CD4-positive, alpha-beta T cell treated with Interleukin-15 for 1 hour (primary cell): ENCODE data around the gene FOXD1.
"Not testable (repeated sequence)": the region's sequence is repeated elsewhere in the genome, so short reads cannot be mapped to it uniquely, and the experiment has no call there.

Experiments
- DNase-seq: peaks from one replicate; pipeline ENCODE4 v3.0.0-alpha.2; 2020

FOXD1 gene

GRCh38 chr5:73448463-73449136 is at the start of gene FOXD1:
Gene FOXD1, minus strand, starts transcription at chr5:73448777. Its CDS starts 415 bp downstream, at chr5:73448362.
- peak; percentile 43 for DNase-seq

- no peak for DNase-seq
These were observed 49.0 kb upstream of the FOXD1 start for GRCh38 chr5:73497497-73498056.

GRCh38 chr5:73496984-73497457 is 48.4 kb upstream of the FOXD1 start:
- DNase-seq, result no peak

- no peak for DNase-seq
These were observed 47.3 kb upstream of the FOXD1 start for GRCh38 chr5:73495772-73496335.

GRCh38 chr5:73494721-73495120 is 46.1 kb upstream of the FOXD1 start:
- no peak for DNase-seq

DNA sequence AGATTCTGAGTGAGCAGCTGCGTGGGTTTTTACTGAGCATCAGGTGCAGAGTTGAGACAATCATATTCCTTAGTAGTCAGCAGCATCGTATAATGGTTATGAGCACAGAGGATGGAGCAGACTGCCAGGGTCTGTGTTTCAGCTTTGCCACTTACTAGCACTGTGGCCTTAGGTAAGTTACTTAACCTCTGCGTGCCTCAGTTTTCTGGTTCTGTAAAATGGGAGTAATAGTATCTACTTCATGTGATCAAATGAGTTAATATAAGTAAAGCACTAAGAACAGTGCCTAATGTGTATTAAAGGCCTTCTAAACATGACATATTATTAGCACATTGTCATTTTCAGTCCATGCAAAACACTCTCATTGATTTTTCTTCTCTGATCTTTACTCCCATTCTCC is 44.8 kb upstream of the FOXD1 start:
- DNase-seq, result no peak

DNA sequence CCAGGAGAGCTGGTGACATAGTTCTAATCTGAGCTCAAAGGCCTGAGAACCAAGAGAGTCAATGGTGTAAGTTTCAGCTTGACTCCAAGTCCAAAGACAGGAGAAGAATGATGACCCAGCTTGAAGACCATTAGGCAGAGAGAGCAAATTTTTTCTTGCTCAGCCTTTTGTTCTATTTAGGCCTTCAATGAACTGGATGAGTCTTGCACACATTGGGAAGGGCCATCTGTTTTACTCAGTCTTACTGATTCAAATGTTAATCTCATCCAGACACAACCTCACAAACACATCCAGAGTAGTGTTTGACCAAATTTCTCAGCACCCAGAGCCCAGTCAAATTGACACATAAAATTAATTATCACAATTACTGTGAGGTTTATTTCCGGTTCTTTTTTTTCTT is 42.6 kb upstream of the FOXD1 start:
- DNase-seq, result no peak

DNA sequence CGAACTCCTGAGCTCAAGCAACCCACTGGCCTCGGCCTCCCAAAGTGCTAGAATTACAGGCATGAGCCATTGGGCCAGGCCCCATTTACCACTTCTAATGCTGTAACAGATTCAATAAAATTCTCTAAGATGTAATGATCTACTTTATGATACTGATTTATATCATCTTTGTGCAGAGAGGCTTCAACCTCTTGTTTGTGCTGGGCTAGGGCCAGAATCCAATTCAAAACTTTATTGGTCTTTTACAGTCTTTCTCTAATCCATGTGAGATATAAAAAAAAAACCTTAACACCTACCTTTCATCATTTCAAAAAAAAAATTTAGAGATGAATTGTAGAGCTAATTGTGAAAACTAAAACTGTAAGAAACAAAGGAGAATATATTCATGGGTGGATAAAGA is 41.5 kb upstream of the FOXD1 start:
- DNase-seq, result no peak

- DNase-seq, result no peak
These were observed 40.2 kb upstream of the FOXD1 start for GRCh38 chr5:73488806-73489205.

DNA sequence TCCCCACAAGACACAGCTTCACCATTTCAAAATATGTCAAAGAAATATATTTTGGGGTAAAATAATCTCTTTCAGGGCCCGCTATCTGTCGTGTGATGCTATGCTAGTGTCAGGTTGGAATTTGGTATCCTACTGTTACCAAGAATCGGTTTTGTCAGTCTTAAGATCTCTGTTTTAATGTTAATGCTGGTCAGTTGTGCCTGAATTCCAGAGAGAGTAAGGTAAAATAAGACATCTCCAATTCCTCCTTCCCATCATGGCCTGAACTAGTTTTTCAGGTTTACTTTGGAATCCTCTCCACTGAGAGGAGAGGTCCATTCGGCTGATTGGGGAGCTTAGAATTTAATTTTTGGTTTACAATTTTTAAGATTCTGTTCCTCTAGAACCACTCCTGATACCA is 39.2 kb upstream of the FOXD1 start:
- no peak for DNase-seq

DNA sequence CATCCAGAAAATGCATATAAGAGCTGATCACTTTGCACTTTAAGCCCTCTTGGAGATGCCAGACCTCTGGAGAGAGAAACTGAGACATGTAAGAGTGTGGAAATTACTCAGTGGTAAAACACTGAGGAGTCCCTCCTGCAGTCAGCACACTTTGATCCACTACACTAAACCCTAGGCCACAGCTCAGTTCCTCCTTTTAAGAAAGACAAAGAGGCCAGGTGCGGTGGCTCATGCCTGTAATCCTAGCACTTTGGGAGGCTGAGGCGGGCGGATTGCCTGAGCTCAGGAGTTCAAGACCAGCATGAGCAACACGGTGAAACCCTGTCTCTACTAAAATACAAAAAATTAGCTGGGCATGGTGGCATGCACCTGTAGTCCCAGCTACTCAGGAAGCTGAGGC is 38.7 kb upstream of the FOXD1 start:
- not testable (repeated sequence) for DNase-seq

GRCh38 chr5:73486119-73486899 is 37.7 kb upstream of the FOXD1 start:
- DNase-seq, result no peak

- DNase-seq, result no peak
These were observed 37.1 kb upstream of the FOXD1 start for GRCh38 chr5:73485715-73486114.

DNA sequence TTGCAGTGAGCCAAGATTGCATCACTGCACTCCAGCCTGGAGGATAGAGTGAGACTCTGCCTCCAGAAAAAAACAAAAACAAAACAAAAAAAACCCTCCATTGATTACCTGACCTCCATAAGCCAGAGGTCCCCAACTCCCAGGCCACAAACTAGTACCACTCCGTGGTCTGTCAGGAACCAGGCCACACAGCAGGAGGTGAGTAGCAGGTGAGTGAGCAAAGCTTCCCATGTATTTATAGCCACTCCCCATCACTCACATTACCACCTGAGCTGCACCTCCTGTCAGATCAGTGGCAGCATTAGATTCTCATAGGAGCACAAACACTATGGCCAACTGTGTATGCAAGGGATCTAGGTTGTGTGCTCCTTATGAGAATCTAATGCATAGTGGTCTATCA is 35.9 kb upstream of the FOXD1 start:
- no peak for DNase-seq

DNA sequence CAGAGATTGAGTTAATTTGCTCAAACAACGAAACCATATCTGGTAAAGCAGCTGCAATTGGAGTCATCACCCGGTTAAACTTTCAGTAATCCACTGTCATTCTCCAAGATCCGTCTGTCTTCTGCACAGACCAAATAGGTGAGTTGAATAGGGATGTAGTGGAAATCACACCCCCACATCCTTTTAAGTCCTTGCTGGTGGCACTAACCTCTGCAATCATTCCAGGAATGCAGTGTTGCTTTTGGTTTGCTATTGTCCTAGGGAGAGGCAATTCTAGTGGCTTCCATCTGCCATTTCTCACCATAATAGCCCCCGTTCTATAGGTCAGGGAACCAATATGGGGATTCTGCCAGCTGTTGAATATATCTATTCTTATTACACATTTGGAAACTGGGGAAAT is 35.1 kb upstream of the FOXD1 start:
- DNase-seq, result no peak

DNA sequence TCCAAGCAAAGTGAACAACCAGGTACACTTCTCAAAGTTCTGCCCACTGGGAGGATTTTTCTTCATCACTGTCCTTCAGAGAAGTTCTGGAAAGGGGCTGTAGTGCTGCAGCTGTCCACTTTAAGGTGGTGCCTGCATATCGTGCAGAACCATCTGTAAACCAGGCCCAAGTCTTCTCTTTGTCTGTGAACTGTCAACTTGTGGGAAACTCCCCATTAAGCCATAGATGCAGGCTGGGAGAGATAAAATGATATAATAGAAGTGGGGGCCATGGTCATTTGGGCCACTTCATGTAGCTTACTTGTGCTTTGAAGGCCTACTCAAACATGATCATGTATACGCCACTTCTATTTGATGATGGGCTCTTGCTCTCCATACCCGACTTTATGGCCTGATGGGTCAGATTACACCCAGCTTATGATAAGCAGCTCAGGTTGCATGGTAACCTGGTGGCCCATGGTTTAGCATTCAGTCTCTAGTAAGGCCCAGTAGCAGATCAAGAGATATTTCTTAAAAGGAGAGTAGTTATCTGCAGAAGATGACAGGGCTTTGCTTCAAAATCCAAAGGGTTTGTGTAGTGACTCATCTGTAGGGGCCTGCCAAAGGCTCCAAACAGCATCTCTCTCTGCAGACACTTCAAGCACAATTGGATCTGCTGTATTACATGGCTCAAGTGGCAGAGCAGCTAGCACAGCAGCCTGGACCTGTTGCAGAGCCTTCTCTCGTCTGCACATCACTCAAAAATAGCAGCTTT is 34.0 kb upstream of the FOXD1 start:
- DNase-seq, result no peak

- DNase-seq, result no peak
These were observed 31.9 kb upstream of the FOXD1 start for GRCh38 chr5:73480500-73480899.

DNA sequence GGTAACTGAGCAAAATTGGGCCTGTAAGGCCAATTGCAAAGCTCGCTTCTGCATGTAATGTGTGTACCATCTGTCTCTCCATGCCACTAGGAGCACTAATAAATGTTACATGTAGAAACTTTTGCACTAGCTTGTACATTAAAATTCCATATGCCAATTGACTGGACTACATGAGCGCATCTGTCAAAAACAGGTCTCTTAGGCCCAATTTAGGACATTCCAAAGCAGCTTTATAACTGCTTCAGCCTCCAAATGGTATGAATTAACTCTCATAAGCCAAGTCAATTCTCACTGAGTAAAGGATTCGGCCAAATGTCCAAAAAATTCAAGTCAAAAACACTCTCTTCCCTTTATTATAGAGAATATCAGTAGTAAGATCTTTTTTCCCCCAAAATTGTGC is 23.5 kb upstream of the FOXD1 start:
- no peak for DNase-seq

DNA sequence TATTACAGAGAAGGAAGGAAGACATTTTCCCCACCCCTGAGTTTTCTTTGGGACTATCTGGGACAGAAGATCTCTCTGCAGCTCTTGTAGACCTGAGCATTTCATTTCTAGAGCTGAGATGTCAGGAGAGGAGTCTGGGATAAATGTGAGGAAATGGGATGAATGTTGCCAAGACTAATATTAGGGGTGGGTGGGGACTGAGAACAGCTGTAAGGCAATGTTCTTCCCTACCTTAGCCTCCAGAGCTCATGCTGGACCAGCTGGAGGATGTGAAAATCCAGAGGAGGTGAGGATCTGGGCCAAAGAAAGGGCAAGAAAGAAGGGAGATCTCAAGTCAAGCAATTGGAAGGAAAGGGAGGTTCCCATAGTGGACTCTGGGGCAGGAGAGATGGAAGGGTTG is 23.1 kb upstream of the FOXD1 start:
- no peak for DNase-seq

GRCh38 chr5:73469878-73470277 is 21.3 kb upstream of the FOXD1 start:
- DNase-seq, result no peak

DNA sequence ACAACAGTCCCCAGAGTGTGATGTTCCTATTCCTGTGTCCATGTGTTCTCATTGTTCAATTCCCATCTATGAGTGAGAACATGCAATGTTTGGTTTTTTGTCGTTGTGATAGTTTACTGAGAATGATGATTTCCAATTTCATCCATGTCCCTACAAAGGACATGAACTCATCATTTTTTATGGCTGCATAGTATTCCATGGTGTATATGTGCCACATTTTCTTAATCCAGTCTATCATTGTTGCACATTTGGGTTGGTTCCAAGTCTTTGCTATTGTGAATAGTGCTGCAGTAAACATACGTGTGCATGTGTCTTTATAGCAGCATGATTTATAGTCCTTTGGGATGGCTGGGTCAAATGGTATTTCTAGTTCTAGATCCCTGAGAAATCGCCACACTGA is 20.1 kb upstream of the FOXD1 start:
- not testable (repeated sequence) for DNase-seq

DNA sequence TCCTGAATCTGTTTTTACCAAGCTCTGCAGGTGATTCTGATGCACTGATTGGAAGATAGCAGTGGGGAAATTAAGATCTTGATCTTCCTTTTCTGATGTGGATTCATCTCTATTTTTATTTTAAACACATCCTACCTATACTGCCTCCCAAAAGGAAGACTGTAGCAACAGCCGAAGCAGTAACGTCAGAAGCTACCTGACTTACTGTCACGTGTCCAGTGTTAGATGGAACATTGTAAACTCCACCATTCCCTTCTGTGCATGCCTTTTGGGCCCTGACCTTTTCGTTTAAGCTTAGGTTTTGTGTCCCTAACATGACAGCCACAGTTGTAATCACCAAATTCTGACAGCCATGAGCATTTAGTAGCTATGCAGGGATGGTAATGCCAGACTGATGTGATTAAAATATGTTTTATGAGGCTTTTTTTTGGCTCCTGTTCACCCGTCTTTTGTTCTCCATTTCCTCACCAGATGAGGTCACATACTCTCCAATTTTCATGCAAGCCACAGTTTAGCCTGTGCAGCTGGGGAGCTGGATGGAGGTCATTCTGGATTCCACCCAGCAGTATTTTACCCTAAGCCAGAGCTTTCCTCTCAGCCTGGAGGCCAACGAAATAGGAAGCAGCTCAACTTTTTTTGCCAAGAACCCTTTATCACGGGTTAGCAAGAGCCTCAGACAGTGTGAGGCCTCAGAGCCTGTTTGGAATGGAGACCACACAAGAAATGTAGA is 15.6 kb upstream of the FOXD1 start:
- no peak for DNase-seq
